Measurements from ENCODE around the gene MROH8.

The MROH8 gene

GRCh38 chr20:37178839-37179682 is at the start of gene MROH8, which contains the start of gene RPN2:
Gene MROH8, minus strand, starts transcription at chr20:37179548.
Gene RPN2, plus strand, starts transcription at chr20:37179330. Its CDS starts 27 bp downstream, at chr20:37179357.
- peak; percentile 98 for DNase-seq

GRCh38 chr20:37228656-37229055 is 49.3 kb upstream of the MROH8 start:
- DNase-seq, result no peak

GRCh38 chr20:37228082-37228481 is 48.7 kb upstream of the MROH8 start:
- no peak for DNase-seq

GRCh38 chr20:37226889-37227288 is 47.5 kb upstream of the MROH8 start:
- no peak for DNase-seq

GRCh38 chr20:37225146-37225545 is 45.8 kb upstream of the MROH8 start:
- DNase-seq, result no peak

GRCh38 chr20:37223053-37223452 is 43.7 kb upstream of the MROH8 start:
- peak; percentile 93 for DNase-seq

GRCh38 chr20:37222086-37222485 is 42.7 kb upstream of the MROH8 start:
- DNase-seq, result no peak

- no peak for DNase-seq
These were observed 41.4 kb upstream of the MROH8 start for GRCh38 chr20:37220731-37221130.

- no peak for DNase-seq
These were observed 40.7 kb upstream of the MROH8 start for GRCh38 chr20:37219751-37220668.

GRCh38 chr20:37218976-37219375 is 39.6 kb upstream of the MROH8 start:
- no peak for DNase-seq

GRCh38 chr20:37218441-37218840 is 39.1 kb upstream of the MROH8 start:
- DNase-seq, result peak; percentile 44

GRCh38 chr20:37209661-37210314 is 30.4 kb upstream of the MROH8 start:
- DNase-seq, result no peak

- DNase-seq, result no peak
These were observed 29.8 kb upstream of the MROH8 start for GRCh38 chr20:37209193-37209592.

- DNase-seq, result no peak
These were observed 27.8 kb upstream of the MROH8 start for GRCh38 chr20:37207171-37207570.

- no peak for DNase-seq
These were observed 26.4 kb upstream of the MROH8 start for GRCh38 chr20:37205794-37206193.

- DNase-seq, result no peak
These were observed 25.8 kb upstream of the MROH8 start for GRCh38 chr20:37205130-37205529.

- DNase-seq, result no peak
These were observed 24.7 kb upstream of the MROH8 start for GRCh38 chr20:37204056-37204455.

GRCh38 chr20:37202267-37202943 is 23.1 kb upstream of the MROH8 start:
- DNase-seq, result peak; percentile 73

GRCh38 chr20:37201827-37202162 is 22.4 kb upstream of the MROH8 start:
- no peak for DNase-seq

- no peak for DNase-seq
These were observed 21.8 kb upstream of the MROH8 start for GRCh38 chr20:37200926-37201826.

GRCh38 chr20:37200376-37200775 is 21.0 kb upstream of the MROH8 start:
- DNase-seq, result no peak

Measured in suppressor macrophage treated with lipopolysaccharide for 4 hours (primary cell).